ENCODE results near the gene RPL36A. TPM values are rescaled to one million over a fixed set of nuclear protein-coding genes. Genes with fewer than 3 reads are reported as not detected.
A peak's percentile ranks its signal among the peaks of the same experiment; 100 is the strongest.

Gene RPL36A
- total RNA-seq = 100 to 1,000 TPM; 271 to 325 TPM

DNA sequence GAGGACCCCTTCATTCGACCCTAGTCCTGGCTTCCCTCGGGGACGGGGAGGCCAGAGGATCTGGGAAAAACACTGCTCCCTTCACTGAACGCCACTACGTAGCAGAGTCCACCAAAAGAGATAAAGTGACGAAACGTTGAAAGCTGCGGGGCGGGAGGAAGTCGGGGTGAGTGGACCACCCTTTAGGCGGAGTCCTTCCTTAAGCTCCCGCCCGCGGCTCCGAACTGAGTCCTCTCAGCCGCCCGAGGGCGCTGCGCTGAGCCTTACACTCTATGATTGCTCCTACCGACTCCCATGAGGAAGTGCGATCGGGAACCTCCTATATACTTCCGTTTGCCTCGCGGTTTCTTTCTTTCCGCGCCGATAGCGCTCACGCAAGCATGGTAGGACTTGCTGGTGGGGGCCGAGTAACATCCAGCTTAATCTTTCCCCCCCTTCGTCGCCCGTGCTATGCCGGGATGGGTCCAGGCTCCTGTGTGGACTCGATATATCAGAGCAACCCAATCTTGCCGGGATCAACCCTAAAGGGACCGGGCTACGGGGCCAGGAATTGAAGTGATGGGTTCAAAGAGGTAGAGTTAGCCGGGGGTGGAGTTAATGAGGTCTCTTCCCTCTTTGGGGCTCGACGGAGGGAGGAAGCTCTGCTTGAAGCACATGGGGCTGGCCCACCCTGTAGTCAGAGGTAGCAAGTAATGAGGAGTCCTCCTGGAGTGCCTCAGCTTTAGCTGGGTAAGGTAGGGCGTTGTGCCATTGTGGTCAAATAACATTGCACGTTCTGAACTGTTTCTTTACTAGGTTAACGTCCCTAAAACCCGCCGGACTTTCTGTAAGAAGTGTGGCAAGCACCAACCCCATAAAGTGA lies at the start of gene RPL36A:
Gene RPL36A, plus strand, starts transcription at position 348 of the 862 bp plus-strand sequence. Its CDS starts 33 bp downstream, at position 381.
- Mint-ChIP-seq H3K9me3 (no peaks in the 10 kb centered on the region), H3K27ac (peak within 1 kb of the TSS; percentile 76), H3K27me3 (no peaks in the 10 kb centered on the region), H3K4me3 (peak within 1 kb of the TSS; percentile 95), H3K4me1 (peaks cover 34% of the 10 kb centered on the region), H3K36me3 (peaks cover 17% of the 10 kb centered on the region)
- ATAC-seq (ENCODE audit: low read depth) = peak; percentile 98
- peak; percentile 76 for DNase-seq
- POLR2A ChIA-PET = interaction anchor here (0.5 to 2.3 kb wide), 11 partner anchors 11 to 541 kb away, joined by 3 to 16 read pairs (median 4); partner anchors contain the start of genes ARMCX6, CENPI, GLA and TIMM8A

DNA sequence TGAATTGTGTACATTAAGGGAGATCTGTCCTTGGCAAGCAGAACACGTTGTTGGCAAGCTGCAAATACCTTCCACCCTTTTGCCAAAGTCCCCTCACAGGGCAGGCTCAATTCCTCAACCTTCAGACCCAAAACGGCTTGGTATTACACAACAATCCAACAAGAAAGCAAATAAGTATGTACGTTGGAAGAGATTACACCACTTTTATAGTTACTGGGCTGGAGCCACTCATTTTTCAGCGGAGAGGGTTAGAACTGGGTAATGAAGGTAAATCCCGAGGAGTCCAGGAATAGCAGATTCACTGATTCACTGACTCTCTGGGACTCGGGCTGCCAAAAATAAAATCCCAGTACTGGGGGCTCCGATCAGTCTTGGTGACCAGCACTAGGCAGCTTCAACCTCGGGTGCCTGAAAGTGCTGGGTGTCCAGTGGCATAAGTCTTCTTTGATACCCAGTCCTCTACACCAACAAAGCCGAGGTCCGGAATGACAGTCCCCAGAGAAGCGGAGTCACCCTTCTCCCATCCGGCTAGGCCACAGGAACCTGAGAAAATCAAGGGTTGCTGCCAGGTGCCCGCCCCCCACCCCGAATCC lies 42.9 kb upstream of the RPL36A start:
- DNase-seq (no peak), ATAC-seq (ENCODE audit: low read depth) (no peak)
- POLR2A ChIA-PET = interaction anchor here (0.8 to 3.0 kb wide), 2 partner anchors 11 to 42 kb away, joined by 3 to 16 read pairs; partner anchors contain the start of gene RPL36A
- Mint-ChIP-seq H3K4me3 (peak overlapping the region; percentile 88), H3K36me3 (peaks cover 6% of the 10 kb centered on the region), H3K9me3 (no peaks in the 10 kb centered on the region), H3K27ac (peak overlapping the region; percentile 87), H3K4me1 (peaks cover 4% of the 10 kb centered on the region), H3K27me3 (peaks cover 3% of the 10 kb centered on the region)

- H3K36me3 Mint-ChIP-seq = peaks cover 6% of the 10 kb centered on the region
- DNase-seq (peak; percentile 77), ATAC-seq (ENCODE audit: low read depth) (peak; percentile 98)
- peak within 1 kb of the TSS; percentile 87 for H3K27ac Mint-ChIP-seq
- peaks cover 4% of the 10 kb centered on the region for H3K4me1 Mint-ChIP-seq
- peaks cover 3% of the 10 kb centered on the region for H3K27me3 Mint-ChIP-seq
- H3K9me3 Mint-ChIP-seq = no peaks in the 10 kb centered on the region
- H3K4me3 Mint-ChIP-seq = peak within 1 kb of the TSS; percentile 88
- POLR2A ChIA-PET = interaction anchor here (0.8 to 3.0 kb wide), 4 partner anchors 10 to 583 kb away, joined by 3 to 16 read pairs (median 4); partner anchors contain the start of genes RPL36A and ZMAT1
These were observed 42.2 kb upstream of the RPL36A start, which contains the start of gene TIMM8A for GRCh38 chrX:101348452-101349192. Gene TIMM8A (minus strand): TSS chrX:101348742. CDS start chrX:101348664, 78 bp downstream.

DNA sequence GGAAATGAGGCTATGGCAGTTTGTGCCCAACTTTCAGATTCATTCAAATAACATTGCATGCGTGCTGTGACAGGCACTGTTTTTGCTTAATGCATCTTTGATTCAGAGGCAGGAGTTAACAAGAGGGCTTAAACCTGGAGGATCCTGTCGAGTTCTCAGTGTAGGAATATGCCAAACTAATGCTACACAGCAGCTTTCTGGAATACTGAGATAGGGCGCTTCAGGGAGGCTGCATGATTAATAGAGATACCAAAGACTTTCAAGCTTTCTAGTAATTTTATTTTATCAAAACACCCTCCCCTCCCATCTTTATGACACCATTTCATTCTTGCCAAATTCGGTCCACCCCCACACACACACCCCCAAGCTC lies 41.6 kb upstream of the RPL36A start:
- no peaks in the 10 kb centered on the region for H3K9me3 Mint-ChIP-seq
- no peak for DNase-seq
- H3K4me3 Mint-ChIP-seq = peak overlapping the region; percentile 88
- peaks cover 4% of the 10 kb centered on the region for H3K27me3 Mint-ChIP-seq
- POLR2A ChIA-PET = interaction anchor here (0.9 to 3.0 kb wide), 3 partner anchors 41 to 583 kb away, joined by 3 to 16 read pairs (median 5); partner anchors contain the start of genes RPL36A and ZMAT1
- H3K36me3 Mint-ChIP-seq = peaks cover 4% of the 10 kb centered on the region
- ATAC-seq (ENCODE audit: low read depth) = no peak
- peaks cover 4% of the 10 kb centered on the region for H3K4me1 Mint-ChIP-seq
- H3K27ac Mint-ChIP-seq = peak overlapping the region; percentile 87

GRCh38 chrX:101357166-101357795 lies 33.5 kb upstream of the RPL36A start:
- Mint-ChIP-seq H3K4me1 (peaks cover 6% of the 10 kb centered on the region), H3K27ac (no peak overlapping the region), H3K36me3 (no peaks in the 10 kb centered on the region), H3K9me3 (no peaks in the 10 kb centered on the region), H3K4me3 (no peak overlapping the region), H3K27me3 (peaks cover 10% of the 10 kb centered on the region)
- ATAC-seq (ENCODE audit: low read depth) = no peak
- DNase-seq = no peak
- POLR2A ChIA-PET = no interaction called here

DNA sequence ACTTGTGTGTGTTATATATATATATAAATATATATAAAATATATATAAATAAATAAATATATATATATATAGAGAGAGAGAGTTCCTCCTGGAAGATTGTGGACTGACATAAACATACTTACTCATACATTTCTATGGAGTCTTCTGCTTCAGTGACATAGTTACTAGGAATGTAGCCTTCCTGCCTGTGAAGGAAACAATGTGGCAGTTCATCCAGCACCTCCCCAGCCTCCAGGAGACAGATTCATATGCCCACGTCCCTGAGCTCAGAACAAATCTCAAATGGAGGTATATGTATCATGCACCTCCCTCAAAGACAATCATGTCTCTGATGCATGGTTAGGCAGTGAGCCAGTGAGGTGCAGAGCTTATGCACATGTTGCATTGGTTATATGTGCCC lies 30.8 kb upstream of the RPL36A start:
- Mint-ChIP-seq H3K36me3 (no peaks in the 10 kb centered on the region), H3K27ac (no peak overlapping the region), H3K4me1 (peaks cover 6% of the 10 kb centered on the region), H3K27me3 (peaks cover 5% of the 10 kb centered on the region), H3K9me3 (no peaks in the 10 kb centered on the region), H3K4me3 (no peak overlapping the region)
- DNase-seq = no peak
- POLR2A ChIA-PET = no interaction called here
- ATAC-seq (ENCODE audit: low read depth) = no peak

GRCh38 chrX:101360390-101360789 lies 30.4 kb upstream of the RPL36A start:
- Mint-ChIP-seq H3K4me3 (no peak overlapping the region), H3K4me1 (peaks cover 6% of the 10 kb centered on the region), H3K27ac (no peak overlapping the region), H3K9me3 (no peaks in the 10 kb centered on the region), H3K27me3 (peaks cover 5% of the 10 kb centered on the region), H3K36me3 (no peaks in the 10 kb centered on the region)
- no peak for DNase-seq
- POLR2A ChIA-PET = no interaction called here
- ATAC-seq (ENCODE audit: low read depth) = no peak

DNA sequence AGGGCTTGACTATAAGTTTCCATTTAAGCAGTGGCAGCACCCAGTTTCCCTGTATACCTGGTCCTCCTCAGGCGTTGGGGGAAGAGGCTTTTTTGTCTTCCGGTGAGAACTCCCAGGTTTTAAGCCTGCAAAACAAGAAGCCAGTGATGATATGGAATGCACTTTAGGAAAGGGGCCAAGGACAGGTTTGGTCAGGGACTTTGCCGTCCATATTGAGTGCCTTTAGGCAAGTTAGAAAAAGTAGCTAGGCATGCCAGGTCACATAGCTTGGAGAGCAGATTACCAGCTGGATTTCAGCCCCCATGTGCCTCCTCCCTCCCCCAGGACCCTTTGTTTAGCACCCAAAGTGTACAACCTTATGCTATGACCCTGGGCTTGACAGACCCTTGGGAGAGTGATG lies 28.7 kb upstream of the RPL36A start:
- POLR2A ChIA-PET = no interaction called here
- ATAC-seq (ENCODE audit: low read depth) (no peak), DNase-seq (no peak)
- Mint-ChIP-seq H3K27me3 (peaks cover 5% of the 10 kb centered on the region), H3K36me3 (no peaks in the 10 kb centered on the region), H3K4me1 (peaks cover 6% of the 10 kb centered on the region), H3K9me3 (no peaks in the 10 kb centered on the region), H3K4me3 (no peak overlapping the region), H3K27ac (no peak overlapping the region)

GRCh38 chrX:101362757-101363156 lies 28.1 kb upstream of the RPL36A start:
- Mint-ChIP-seq H3K27ac (no peak overlapping the region), H3K36me3 (no peaks in the 10 kb centered on the region), H3K4me3 (no peak overlapping the region), H3K9me3 (no peaks in the 10 kb centered on the region), H3K4me1 (peaks cover 6% of the 10 kb centered on the region), H3K27me3 (peaks cover 5% of the 10 kb centered on the region)
- POLR2A ChIA-PET = no interaction called here
- DNase-seq (no peak), ATAC-seq (ENCODE audit: low read depth) (no peak)

DNA sequence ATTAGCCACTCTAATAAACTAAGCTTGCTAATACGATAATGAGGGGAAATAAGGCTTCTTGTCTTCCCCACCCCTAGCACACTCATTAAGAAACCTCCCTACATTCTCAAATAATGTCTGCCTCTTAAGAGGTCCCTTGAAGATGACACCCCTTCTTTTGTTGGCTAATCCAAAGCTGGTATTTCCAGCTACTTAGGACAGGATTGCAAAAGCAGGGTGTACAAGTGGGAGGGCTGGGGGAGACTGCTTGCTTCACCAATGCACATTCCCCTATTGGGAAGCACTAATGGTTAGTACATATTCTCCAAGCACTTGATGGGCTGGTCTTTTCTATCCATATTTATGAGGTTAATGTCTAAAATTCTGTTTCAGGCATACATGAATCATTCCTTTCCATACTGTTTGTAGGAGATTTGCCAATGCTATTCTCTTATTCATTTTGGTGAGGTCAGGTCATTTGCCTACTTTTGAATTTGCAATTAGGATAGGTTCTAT lies 25.5 kb upstream of the RPL36A start:
- no peak overlapping the region for H3K4me3 Mint-ChIP-seq
- POLR2A ChIA-PET = no interaction called here
- DNase-seq (no peak), ATAC-seq (ENCODE audit: low read depth) (no peak)
- peaks cover 16% of the 10 kb centered on the region for H3K27me3 Mint-ChIP-seq
- no peaks in the 10 kb centered on the region for H3K36me3 Mint-ChIP-seq
- H3K4me1 Mint-ChIP-seq = no peaks in the 10 kb centered on the region
- no peaks in the 10 kb centered on the region for H3K9me3 Mint-ChIP-seq
- no peak overlapping the region for H3K27ac Mint-ChIP-seq

GRCh38 chrX:101368800-101369199 lies 22.0 kb upstream of the RPL36A start:
- H3K27me3 Mint-ChIP-seq = peaks cover 13% of the 10 kb centered on the region
- no peak overlapping the region for H3K27ac Mint-ChIP-seq
- no peak for ATAC-seq (ENCODE audit: low read depth)
- H3K4me3 Mint-ChIP-seq = no peak overlapping the region
- no peaks in the 10 kb centered on the region for H3K9me3 Mint-ChIP-seq
- POLR2A ChIA-PET = no interaction called here
- H3K4me1 Mint-ChIP-seq = no peaks in the 10 kb centered on the region
- no peak for DNase-seq
- no peaks in the 10 kb centered on the region for H3K36me3 Mint-ChIP-seq

- Mint-ChIP-seq H3K27ac (no peak overlapping the region), H3K36me3 (no peaks in the 10 kb centered on the region), H3K9me3 (no peaks in the 10 kb centered on the region), H3K27me3 (peaks cover 13% of the 10 kb centered on the region), H3K4me3 (no peak overlapping the region), H3K4me1 (no peaks in the 10 kb centered on the region)
- no peak for DNase-seq
- no peak for ATAC-seq (ENCODE audit: low read depth)
- POLR2A ChIA-PET = no interaction called here
These were observed 21.1 kb upstream of the RPL36A start for GRCh38 chrX:101369687-101370086.

Data from activated naive CD8-positive, alpha-beta T cell treated with anti-CD3 and anti-CD28 coated beads, Interleukin-2, amount 10 ng/mL, durations not matched to agents 7 days and 5 days (primary cell).